IMR-90 (cell line): ENCODE measurements around the gene BTRC. TPM values are rescaled to one million over a fixed set of nuclear protein-coding genes. Genes with fewer than 3 reads are reported as not detected.

Experiments
- ATAC-seq: fragments of 200-7000 bp; cut with Tn5 transposase; 2 replicates; pipeline ENCODE4 v1.9.1; 2020; ENCODE audit warnings: low read depth, mild to moderate bottlenecking, moderate library complexity
- BruUV-seq: library from RNA; stranded (reverse); fragments of 400-500 nt; replicated peaks from 2 replicates; lab custom pipeline; 2021; lab: Mats Ljungman, UMichigan
- CTCF ChIA-PET: fragments of 300-600 bp; formaldehyde crosslinking; extraction: SDS; loops from one replicate; lab custom pipeline; 2021; ENCODE audit warnings: antibody characterized with exemption; lab: Yijun Ruan, JAX
- POLR2A ChIA-PET: fragments of 300-600 bp; sonication (Branson Sonifier 250); formaldehyde crosslinking; loops from one replicate; lab custom pipeline; 2022; ENCODE audit warnings: antibody characterized with exemption; ENCODE audit not compliant: unreplicated experiment; lab: Charles Lee
- DNase-seq: peaks from one replicate; pipeline ENCODE4 v3.0.0; 2013
- H2AFZ ChIP-seq: replicated peaks from 2 replicates; pipeline ENCODE3; 2013; ENCODE audit warnings: low read length, mild to moderate bottlenecking; ENCODE audit not compliant: poor library complexity
- H2AK5ac ChIP-seq: 2 replicates; pipeline ENCODE4 v1.6.1; 2013; ENCODE audit warnings: low read depth, low read length, inconsistent platforms
- H2AK9ac ChIP-seq: replicated peaks from 2 replicates; pipeline ENCODE3; 2013; ENCODE audit warnings: mild to moderate bottlenecking, low read depth, low read length, moderate library complexity; ENCODE audit not compliant: poor library complexity
- H2BK120ac ChIP-seq: 2 replicates; pipeline ENCODE4 v1.6.1; 2013; ENCODE audit warnings: low read depth, low read length, inconsistent platforms
- H2BK15ac ChIP-seq: 3 replicates; pipeline ENCODE4 v1.6.1; 2013; ENCODE audit warnings: low read depth, low read length, inconsistent platforms
- H2BK20ac ChIP-seq: 2 replicates; pipeline ENCODE4 v1.6.1; 2013; ENCODE audit warnings: low read depth, mild to moderate bottlenecking, inconsistent platforms, low read length, moderate library complexity
- H2BK5ac ChIP-seq: 2 replicates; pipeline ENCODE4 v1.6.1; 2013; ENCODE audit warnings: mild to moderate bottlenecking, low read depth, low read length, inconsistent platforms; ENCODE audit not compliant: poor library complexity, severe bottlenecking
- H3K14ac ChIP-seq: replicated peaks from 2 replicates; pipeline ENCODE4 v1.6.1; 2013; ENCODE audit warnings: low read depth, low read length, inconsistent platforms
- H3K18ac ChIP-seq: 2 replicates; pipeline ENCODE4 v1.6.1; 2013; ENCODE audit warnings: low read depth, low read length, control low read depth
- H3K23ac ChIP-seq: 2 replicates; pipeline ENCODE4 v1.6.1; 2013; ENCODE audit warnings: low read depth, low read length, inconsistent platforms
- H3K27ac ChIP-seq: 2 replicates; pipeline ENCODE4 v1.5.1; 2013; ENCODE audit warnings: mild to moderate bottlenecking, control low read depth, low read length; ENCODE audit not compliant: insufficient read depth
- H3K27me3 ChIP-seq: 2 replicates; pipeline ENCODE4 v1.6.1; 2013; ENCODE audit warnings: low read length; ENCODE audit not compliant: control insufficient read depth, insufficient read depth
- H3K36me3 ChIP-seq: 2 replicates; pipeline ENCODE4 v1.6.1; 2013; ENCODE audit warnings: low read length, mixed read lengths; ENCODE audit not compliant: control insufficient read depth, insufficient read depth
- H3K4ac ChIP-seq: 2 replicates; pipeline ENCODE4 v1.6.1; 2013; ENCODE audit warnings: low read depth, low read length, inconsistent platforms
- H3K4me1 ChIP-seq: 2 replicates; pipeline ENCODE4 v1.6.1; 2013; ENCODE audit warnings: low read length, mixed read lengths; ENCODE audit not compliant: control insufficient read depth, insufficient read depth
- H3K4me2 ChIP-seq: 2 replicates; pipeline ENCODE4 v1.6.1; 2013; ENCODE audit warnings: low read depth, mild to moderate bottlenecking, control low read depth, low read length, moderate library complexity
- H3K4me3 ChIP-seq: 2 replicates; pipeline ENCODE4 v1.5.1; 2013; ENCODE audit warnings: low read depth, mild to moderate bottlenecking, control low read depth, low read length, moderate library complexity; ENCODE audit not compliant: insufficient read depth
- H3K56ac ChIP-seq: 2 replicates; pipeline ENCODE4 v1.6.1; 2013; ENCODE audit warnings: low read length, inconsistent platforms; ENCODE audit not compliant: insufficient read depth; ENCODE audit errors: extremely low read depth
- H3K79me1 ChIP-seq, 2 experiments: 2 replicates each; pipeline ENCODE4 v1.6.1; 2013; ENCODE audit warnings: low read length in 2 of 2, inconsistent platforms in 1 of 2, low read depth in 1 of 2
- H3K9ac ChIP-seq: 2 replicates; pipeline ENCODE4 v1.6.1; 2013; ENCODE audit warnings: low read depth, low read length, control low read depth
- H3K9me1 ChIP-seq: 2 replicates; pipeline ENCODE4 v1.6.1; 2013; ENCODE audit warnings: low read length, inconsistent platforms; ENCODE audit not compliant: insufficient read depth
- H3K9me3 ChIP-seq: 2 replicates; pipeline ENCODE4 v1.6.1; 2013; ENCODE audit warnings: low read length; ENCODE audit not compliant: control insufficient read depth, insufficient read depth
- H4K20me1 ChIP-seq: 2 replicates; pipeline ENCODE4 v1.6.1; 2013; ENCODE audit warnings: low read length, inconsistent platforms; ENCODE audit not compliant: insufficient read depth
- H4K5ac ChIP-seq: 2 replicates; pipeline ENCODE4 v1.6.1; 2013; ENCODE audit warnings: mild to moderate bottlenecking, low read depth, low read length, control low read depth
- H4K8ac ChIP-seq, 2 experiments: 2 replicates each; pipeline ENCODE4 v1.6.1; 2013; ENCODE audit warnings: low read depth in 2 of 2, low read length in 2 of 2, control low read depth in 1 of 2, inconsistent platforms in 1 of 2
- H4K91ac ChIP-seq: 2 replicates; pipeline ENCODE4 v1.6.1; 2013; ENCODE audit warnings: low read depth, low read length, inconsistent platforms; ENCODE audit not compliant: insufficient read depth
- BHLHE40 ChIP-seq: fragments of 150-350 bp; IDR thresholded peaks from 2 replicates; pipeline ENCODE4 v1.6.1; 2016; ENCODE audit warnings: mild to moderate bottlenecking, low read depth, low read length
- CEBPB ChIP-seq: IDR thresholded peaks from 2 replicates; pipeline ENCODE4 v1.6.1; 2012; ENCODE audit warnings: low read depth, low read length, improper control_type of control experiment
- CHD1 ChIP-seq: IDR thresholded peaks from 2 replicates; pipeline ENCODE4 v1.6.1; 2012; ENCODE audit warnings: low read depth, low read length, improper control_type of control experiment
- CTCF ChIP-seq: conservative IDR thresholded peaks from 2 replicates; pipeline ENCODE4 v1.5.1; 2012; ENCODE audit warnings: mild to moderate bottlenecking, low read depth, low read length, improper control_type of control experiment
- FOS ChIP-seq: fragments of 150-350 bp; IDR thresholded peaks from 2 replicates; pipeline ENCODE4 v1.6.1; 2016; ENCODE audit warnings: low read depth, low read length
- MAFK ChIP-seq: IDR thresholded peaks from 2 replicates; pipeline ENCODE4 v1.6.1; 2012; ENCODE audit warnings: low read depth, low read length, improper control_type of control experiment
- MAZ ChIP-seq: IDR thresholded peaks from 2 replicates; pipeline ENCODE4 v1.6.1; 2012; ENCODE audit warnings: low read depth, mild to moderate bottlenecking, low read length, improper control_type of control experiment, moderate library complexity, borderline replicate concordance
- MXI1 ChIP-seq: IDR thresholded peaks from 2 replicates; pipeline ENCODE4 v1.6.1; 2012; ENCODE audit warnings: low read depth, mild to moderate bottlenecking, low read length, moderate library complexity, borderline replicate concordance
- NFE2L2 ChIP-seq: fragments of 150-350 bp; IDR thresholded peaks from 2 replicates; pipeline ENCODE4 v1.6.1; 2016; ENCODE audit warnings: low read depth, mild to moderate bottlenecking, low read length
- POLR2A ChIP-seq: IDR thresholded peaks from 2 replicates; pipeline ENCODE4 v1.6.1; 2012; ENCODE audit warnings: mild to moderate bottlenecking, low read depth, low read length
- RAD21 ChIP-seq: IDR thresholded peaks from 2 replicates; pipeline ENCODE4 v1.6.1; 2012; ENCODE audit warnings: low read length, improper control_type of control experiment
- RCOR1 ChIP-seq: IDR thresholded peaks from 2 replicates; pipeline ENCODE4 v1.6.1; 2012; ENCODE audit warnings: mild to moderate bottlenecking, low read length, improper control_type of control experiment; ENCODE audit not compliant: insufficient replicate concordance
- RFX5 ChIP-seq: IDR thresholded peaks from 2 replicates; pipeline ENCODE4 v1.8.0; 2012; ENCODE audit warnings: low read depth, mild to moderate bottlenecking, low read length, moderate library complexity
- SMC3 ChIP-seq: fragments of 150-350 bp; IDR thresholded peaks from 2 replicates; pipeline ENCODE4 v1.6.1; 2016; ENCODE audit warnings: low read depth, mild to moderate bottlenecking, antibody characterized with exemption, low read length, moderate library complexity
- WGBS, 2 experiments: methylation state at CpG; one replicate each; pipeline versions ENCODE4 v1.1.5 to v1.1.7; 2013; ENCODE audit warnings: missing lambda C conversion rate in 2 of 2; ENCODE audit not compliant: insufficient read length in 1 of 2; ENCODE audit errors: extremely low coverage in 2 of 2; 5-methylcytosine and 5-hydroxymethylcytosine counted together
- dilution Hi-C: fragments of 300-500 bp; cut with HindIII; formaldehyde crosslinking; loops from one replicate; pipeline ENCODE4 v1.14.3; 2018; ENCODE audit warnings: low sequenced_read_pairs; ENCODE audit not compliant: unreplicated experiment
- in situ Hi-C: fragments of 300-500 bp; cut with MboI; formaldehyde crosslinking; loops from 3 replicates; pipeline ENCODE4 v1.14.3; 2019; ENCODE audit warnings: low sequenced_read_pairs, inconsistent platforms, mixed read lengths
- intact Hi-C: fragments of 100-400 bp; cut with micrococcal nuclease; formaldehyde crosslinking; loops from 2 replicates; pipeline ENCODE4 v1.10.0; 2022
- polyA plus RNA-seq, 3 experiments: library from polyadenylated mRNA; depleted of rRNA; stranded (reverse); fragments of >200 nt; gene quantifications; 2 replicates each; pipeline ENCODE4 v1.2.3, GENCODE V29; 2012; ENCODE audit warnings: low replicate concordance in 1 of 3
- total RNA-seq: library from RNA; depleted of rRNA; stranded (reverse); fragments of >200 nt; gene quantifications from 2 replicates; pipeline ENCODE4 v1.2.3, GENCODE V29; 2012
- TF ChIP-seq, protein P1 (sequence below): fragments of 150-350 bp; IDR thresholded peaks from 2 replicates; pipeline ENCODE4 v1.6.1; 2017; ENCODE audit warnings: mild to moderate bottlenecking, antibody characterized with exemption, low read length, low read depth
- TF ChIP-seq, protein P2 (sequence below): fragments of 150-350 bp; IDR thresholded peaks from 2 replicates; pipeline ENCODE4 v1.6.1; 2016; ENCODE audit warnings: low read depth, mild to moderate bottlenecking, low read length, moderate library complexity, borderline replicate concordance

Gene BTRC
- total and polyA plus RNA-seq, 2 of the 4 experiments (the other 2 are of a cell fraction): 7.7 to 8.4 TPM

GRCh38 chr10:101564490-101564991 lies 210.6 kb downstream of the BTRC start:
- in situ Hi-C loops: no loop called here
- dilution Hi-C loops: no loop called here

More at GRCh38 chr10:101564490-101564991, 210.6 kb downstream of the BTRC start:
- H3K23ac ChIP-seq: no peak overlapping the region
- no peak overlapping the region for H3K27ac ChIP-seq
- H3K9me1 ChIP-seq: peaks cover 2% of the 10 kb centered on the region
- no peak overlapping the region for H2AK5ac ChIP-seq
- CTCF ChIA-PET: interaction anchor here (0.6 kb wide), 1 partner anchor 14 kb away, joined by 3 read pairs; no protein-coding TSS in a partner anchor
- H3K9ac ChIP-seq: no peak overlapping the region
- no peak overlapping the region for H4K91ac ChIP-seq
- H3K36me3 ChIP-seq: no peaks in the 10 kb centered on the region
- no peak overlapping the region for H2BK15ac ChIP-seq
- no peak overlapping the region for H3K18ac ChIP-seq
- no peak overlapping the region for H2BK5ac ChIP-seq
- H3K79me1 ChIP-seq: no peaks in the 10 kb centered on the region
- H3K4ac ChIP-seq: no peak overlapping the region
- no peak overlapping the region for H4K5ac ChIP-seq
- no peak overlapping the region for H2AFZ ChIP-seq
- H3K4me1 ChIP-seq: peaks cover 2% of the 10 kb centered on the region; the same call in 1 of the 2 replicates
- no peaks in the 10 kb centered on the region for H3K9me3 ChIP-seq
- H2BK20ac ChIP-seq: no peak overlapping the region
- no TSS peak for BruUV-seq
- no peak overlapping the region for H3K14ac ChIP-seq
- no peak overlapping the region for H2BK120ac ChIP-seq
- no CpG with 5 or more reads among the region's 15 CpGs for WGBS, 2 experiments
- H4K8ac ChIP-seq: no peak overlapping the region
- TF ChIP-seq SMC3 (no peak), MAZ (no peak), RCOR1 (no peak), CHD1 (no peak), MXI1 (no peak), MAFK (no peak), POLR2A (no peak), RAD21 (no peak), BHLHE40 (no peak), RFX5 (no peak), NFE2L2 (no peak), CEBPB (no peak), CTCF (no peak), FOS (no peak)
- TF ChIP-seq, protein P1, sequence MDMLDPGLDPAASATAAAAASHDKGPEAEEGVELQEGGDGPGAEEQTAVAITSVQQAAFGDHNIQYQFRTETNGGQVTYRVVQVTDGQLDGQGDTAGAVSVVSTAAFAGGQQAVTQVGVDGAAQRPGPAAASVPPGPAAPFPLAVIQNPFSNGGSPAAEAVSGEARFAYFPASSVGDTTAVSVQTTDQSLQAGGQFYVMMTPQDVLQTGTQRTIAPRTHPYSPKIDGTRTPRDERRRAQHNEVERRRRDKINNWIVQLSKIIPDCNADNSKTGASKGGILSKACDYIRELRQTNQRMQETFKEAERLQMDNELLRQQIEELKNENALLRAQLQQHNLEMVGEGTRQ: no peak
- TF ChIP-seq, protein P2, sequence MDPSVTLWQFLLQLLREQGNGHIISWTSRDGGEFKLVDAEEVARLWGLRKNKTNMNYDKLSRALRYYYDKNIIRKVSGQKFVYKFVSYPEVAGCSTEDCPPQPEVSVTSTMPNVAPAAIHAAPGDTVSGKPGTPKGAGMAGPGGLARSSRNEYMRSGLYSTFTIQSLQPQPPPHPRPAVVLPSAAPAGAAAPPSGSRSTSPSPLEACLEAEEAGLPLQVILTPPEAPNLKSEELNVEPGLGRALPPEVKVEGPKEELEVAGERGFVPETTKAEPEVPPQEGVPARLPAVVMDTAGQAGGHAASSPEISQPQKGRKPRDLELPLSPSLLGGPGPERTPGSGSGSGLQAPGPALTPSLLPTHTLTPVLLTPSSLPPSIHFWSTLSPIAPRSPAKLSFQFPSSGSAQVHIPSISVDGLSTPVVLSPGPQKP: no peak
- intact Hi-C loops: no loop called here
- ATAC-seq (no peak), DNase-seq (no peak)
- H3K27me3 ChIP-seq: peaks cover 42% of the 10 kb centered on the region
- no peak overlapping the region for H2AK9ac ChIP-seq
- no peak overlapping the region for H3K56ac ChIP-seq
- no peak overlapping the region for H3K4me3 ChIP-seq
- POLR2A ChIA-PET: no interaction called here
- H3K4me2 ChIP-seq: no peak overlapping the region
- no peaks in the 10 kb centered on the region for H4K20me1 ChIP-seq
